GM21367 (cell line): ENCODE data around the gene ANO3.

ENCODE experiments used
- ATAC-seq: cut with Tn5 transposase; IDR thresholded peaks from one replicate; pipeline ENCODE4 v1.9.1; 2021; ENCODE audit not compliant: unreplicated experiment

ANO3 gene

GRCh38 chr11:26483108-26483507, 151.2 kb downstream of the ANO3 start:
- no peak for ATAC-seq

GRCh38 chr11:26490546-26490945, 158.6 kb downstream of the ANO3 start:
- no peak for ATAC-seq

GRCh38 chr11:26493616-26494015, 161.7 kb downstream of the ANO3 start:
- ATAC-seq: no peak

- ATAC-seq: no peak
Measured at GRCh38 chr11:26507229-26507628, 175.3 kb downstream of the ANO3 start.

GRCh38 chr11:26510164-26510563, 178.2 kb downstream of the ANO3 start:
- ATAC-seq: no peak

GRCh38 chr11:26510756-26511155, 178.8 kb downstream of the ANO3 start:
- ATAC-seq: no peak

- no peak for ATAC-seq
Measured at GRCh38 chr11:26512196-26512595, 180.3 kb downstream of the ANO3 start.

GRCh38 chr11:26519469-26519868, 187.5 kb downstream of the ANO3 start:
- no peak for ATAC-seq

GRCh38 chr11:26522912-26523610, 191.1 kb downstream of the ANO3 start:
- no peak for ATAC-seq

GRCh38 chr11:26527685-26528084, 195.8 kb downstream of the ANO3 start:
- no peak for ATAC-seq

- no peak for ATAC-seq
Measured at GRCh38 chr11:26537341-26537740, 205.4 kb downstream of the ANO3 start.

- no peak for ATAC-seq
Measured at GRCh38 chr11:26539517-26539916, 207.6 kb downstream of the ANO3 start.

- no peak for ATAC-seq
Measured at GRCh38 chr11:26541870-26542269, 209.9 kb downstream of the ANO3 start.

GRCh38 chr11:26549176-26549575, 217.2 kb downstream of the ANO3 start:
- no peak for ATAC-seq

GRCh38 chr11:26550022-26550421, 218.1 kb downstream of the ANO3 start:
- no peak for ATAC-seq

- no peak for ATAC-seq
Measured at GRCh38 chr11:26551186-26551801, 219.4 kb downstream of the ANO3 start.

- ATAC-seq: no peak
Measured at GRCh38 chr11:26553182-26553581, 221.3 kb downstream of the ANO3 start.

- no peak for ATAC-seq
Measured at GRCh38 chr11:26554455-26554854, 222.5 kb downstream of the ANO3 start.

GRCh38 chr11:26556582-26556981, 224.7 kb downstream of the ANO3 start:
- no peak for ATAC-seq

- no peak for ATAC-seq
Measured at GRCh38 chr11:26557666-26558065, 225.7 kb downstream of the ANO3 start.

GRCh38 chr11:26558190-26558589, 226.3 kb downstream of the ANO3 start:
- ATAC-seq: no peak

GRCh38 chr11:26569646-26570045, 237.7 kb downstream of the ANO3 start:
- no peak for ATAC-seq
